22Rv1 (cell line): ENCODE results near the gene MGST3.

Experiments used
- ZFX ChIP-seq: fragments of 450-650 bp; IDR thresholded peaks from 2 replicates; pipeline ENCODE4 v1.6.1; 2017; ENCODE audit warnings: antibody characterized with exemption, borderline replicate concordance
- TF ChIP-seq, protein P1 (sequence below): fragments of 450-650 bp; IDR thresholded peaks from 2 replicates; pipeline ENCODE4 v1.5.1; 2017; ENCODE audit warnings: mild to moderate bottlenecking

GRCh38 chr1:165597883-165598675 lies 33.0 kb upstream of the MGST3 start:
- TF ChIP-seq, protein P1, sequence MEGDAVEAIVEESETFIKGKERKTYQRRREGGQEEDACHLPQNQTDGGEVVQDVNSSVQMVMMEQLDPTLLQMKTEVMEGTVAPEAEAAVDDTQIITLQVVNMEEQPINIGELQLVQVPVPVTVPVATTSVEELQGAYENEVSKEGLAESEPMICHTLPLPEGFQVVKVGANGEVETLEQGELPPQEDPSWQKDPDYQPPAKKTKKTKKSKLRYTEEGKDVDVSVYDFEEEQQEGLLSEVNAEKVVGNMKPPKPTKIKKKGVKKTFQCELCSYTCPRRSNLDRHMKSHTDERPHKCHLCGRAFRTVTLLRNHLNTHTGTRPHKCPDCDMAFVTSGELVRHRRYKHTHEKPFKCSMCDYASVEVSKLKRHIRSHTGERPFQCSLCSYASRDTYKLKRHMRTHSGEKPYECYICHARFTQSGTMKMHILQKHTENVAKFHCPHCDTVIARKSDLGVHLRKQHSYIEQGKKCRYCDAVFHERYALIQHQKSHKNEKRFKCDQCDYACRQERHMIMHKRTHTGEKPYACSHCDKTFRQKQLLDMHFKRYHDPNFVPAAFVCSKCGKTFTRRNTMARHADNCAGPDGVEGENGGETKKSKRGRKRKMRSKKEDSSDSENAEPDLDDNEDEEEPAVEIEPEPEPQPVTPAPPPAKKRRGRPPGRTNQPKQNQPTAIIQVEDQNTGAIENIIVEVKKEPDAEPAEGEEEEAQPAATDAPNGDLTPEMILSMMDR = no peak
- TF ChIP-seq ZFX = no peak
